ENCODE measurements around the gene RC3H1.

DNA sequence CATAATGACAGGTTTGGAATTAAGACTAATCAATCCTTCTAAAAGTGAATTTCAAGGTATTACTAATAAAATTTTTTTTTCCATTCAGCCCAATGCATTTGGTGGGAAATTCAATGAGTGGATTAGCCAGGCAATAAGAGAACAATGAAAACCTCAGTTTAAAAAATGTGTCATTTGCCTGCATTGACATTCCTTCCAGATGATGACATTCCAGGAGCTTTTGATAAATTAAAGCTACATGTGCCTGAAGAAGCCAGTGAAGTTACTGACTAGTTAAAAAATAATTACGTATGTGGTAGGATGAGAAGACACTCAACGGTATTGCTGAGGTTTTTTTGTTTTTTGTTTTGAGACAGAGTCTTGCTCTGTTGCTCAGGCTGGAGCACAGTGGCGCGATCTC is 37.9 kb upstream of the RC3H1 start:
- no peak for TF ChIP-seq POLR2AphosphoS5 (IDR thresholded peaks at IDR 0.05)
- TF ChIP-seq POLR2A (IDR thresholded peaks at IDR 0.05; ENCODE audit: low read depth) = no peak
- TF ChIP-seq, protein P1, sequence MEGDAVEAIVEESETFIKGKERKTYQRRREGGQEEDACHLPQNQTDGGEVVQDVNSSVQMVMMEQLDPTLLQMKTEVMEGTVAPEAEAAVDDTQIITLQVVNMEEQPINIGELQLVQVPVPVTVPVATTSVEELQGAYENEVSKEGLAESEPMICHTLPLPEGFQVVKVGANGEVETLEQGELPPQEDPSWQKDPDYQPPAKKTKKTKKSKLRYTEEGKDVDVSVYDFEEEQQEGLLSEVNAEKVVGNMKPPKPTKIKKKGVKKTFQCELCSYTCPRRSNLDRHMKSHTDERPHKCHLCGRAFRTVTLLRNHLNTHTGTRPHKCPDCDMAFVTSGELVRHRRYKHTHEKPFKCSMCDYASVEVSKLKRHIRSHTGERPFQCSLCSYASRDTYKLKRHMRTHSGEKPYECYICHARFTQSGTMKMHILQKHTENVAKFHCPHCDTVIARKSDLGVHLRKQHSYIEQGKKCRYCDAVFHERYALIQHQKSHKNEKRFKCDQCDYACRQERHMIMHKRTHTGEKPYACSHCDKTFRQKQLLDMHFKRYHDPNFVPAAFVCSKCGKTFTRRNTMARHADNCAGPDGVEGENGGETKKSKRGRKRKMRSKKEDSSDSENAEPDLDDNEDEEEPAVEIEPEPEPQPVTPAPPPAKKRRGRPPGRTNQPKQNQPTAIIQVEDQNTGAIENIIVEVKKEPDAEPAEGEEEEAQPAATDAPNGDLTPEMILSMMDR (IDR thresholded peaks at IDR 0.05) = no peak

Measured in esophagus muscularis mucosa (tissue), 3 donors.